ENCODE data around the gene MYRIP. TPM values are rescaled to one million over a fixed set of nuclear protein-coding genes. Genes with fewer than 3 reads are reported as not detected.

The MYRIP gene
- total and polyA plus RNA-seq, 10 of the 15 experiments (the other 5 are each of a cell fraction or from before 2014, with no cell fraction given), result 0.03 to 0.08 (median 0.04) TPM; not detected in 6

DNA sequence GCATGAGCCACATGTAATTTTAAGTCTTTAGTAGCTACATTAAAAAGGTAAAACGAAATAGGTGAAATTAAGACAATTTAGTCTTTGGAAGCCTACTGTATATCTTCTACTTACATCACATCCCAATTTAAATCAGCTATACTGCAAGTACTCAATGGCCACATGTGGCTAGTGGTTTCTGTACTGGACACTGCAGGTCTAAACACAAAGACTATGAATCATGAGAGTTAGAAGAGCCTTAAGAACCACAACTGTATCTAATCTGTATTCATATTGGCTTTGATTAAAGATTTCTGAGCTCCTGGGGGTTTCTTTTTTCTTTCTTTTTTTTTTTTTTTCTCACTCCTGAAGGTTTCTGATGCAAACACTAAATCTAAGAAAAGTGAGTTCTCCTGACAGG is 497.8 kb downstream of the MYRIP start (continued):
- TF ChIP-seq, protein P1, sequence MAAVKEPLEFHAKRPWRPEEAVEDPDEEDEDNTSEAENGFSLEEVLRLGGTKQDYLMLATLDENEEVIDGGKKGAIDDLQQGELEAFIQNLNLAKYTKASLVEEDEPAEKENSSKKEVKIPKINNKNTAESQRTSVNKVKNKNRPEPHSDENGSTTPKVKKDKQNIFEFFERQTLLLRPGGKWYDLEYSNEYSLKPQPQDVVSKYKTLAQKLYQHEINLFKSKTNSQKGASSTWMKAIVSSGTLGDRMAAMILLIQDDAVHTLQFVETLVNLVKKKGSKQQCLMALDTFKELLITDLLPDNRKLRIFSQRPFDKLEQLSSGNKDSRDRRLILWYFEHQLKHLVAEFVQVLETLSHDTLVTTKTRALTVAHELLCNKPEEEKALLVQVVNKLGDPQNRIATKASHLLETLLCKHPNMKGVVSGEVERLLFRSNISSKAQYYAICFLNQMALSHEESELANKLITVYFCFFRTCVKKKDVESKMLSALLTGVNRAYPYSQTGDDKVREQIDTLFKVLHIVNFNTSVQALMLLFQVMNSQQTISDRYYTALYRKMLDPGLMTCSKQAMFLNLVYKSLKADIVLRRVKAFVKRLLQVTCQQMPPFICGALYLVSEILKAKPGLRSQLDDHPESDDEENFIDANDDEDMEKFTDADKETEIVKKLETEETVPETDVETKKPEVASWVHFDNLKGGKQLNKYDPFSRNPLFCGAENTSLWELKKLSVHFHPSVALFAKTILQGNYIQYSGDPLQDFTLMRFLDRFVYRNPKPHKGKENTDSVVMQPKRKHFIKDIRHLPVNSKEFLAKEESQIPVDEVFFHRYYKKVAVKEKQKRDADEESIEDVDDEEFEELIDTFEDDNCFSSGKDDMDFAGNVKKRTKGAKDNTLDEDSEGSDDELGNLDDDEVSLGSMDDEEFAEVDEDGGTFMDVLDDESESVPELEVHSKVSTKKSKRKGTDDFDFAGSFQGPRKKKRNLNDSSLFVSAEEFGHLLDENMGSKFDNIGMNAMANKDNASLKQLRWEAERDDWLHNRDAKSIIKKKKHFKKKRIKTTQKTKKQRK (IDR thresholded peaks at IDR 0.05; ENCODE audit: low read depth, low read length), result no peak
- TF ChIP-seq ESRRA (IDR thresholded peaks at IDR 0.05; ENCODE audit: low read length) (no peak), GATAD2B (conservative IDR thresholded peaks at IDR 0.05; ENCODE audit: low read depth) (no peak)
- TF ChIP-seq, protein P2, sequence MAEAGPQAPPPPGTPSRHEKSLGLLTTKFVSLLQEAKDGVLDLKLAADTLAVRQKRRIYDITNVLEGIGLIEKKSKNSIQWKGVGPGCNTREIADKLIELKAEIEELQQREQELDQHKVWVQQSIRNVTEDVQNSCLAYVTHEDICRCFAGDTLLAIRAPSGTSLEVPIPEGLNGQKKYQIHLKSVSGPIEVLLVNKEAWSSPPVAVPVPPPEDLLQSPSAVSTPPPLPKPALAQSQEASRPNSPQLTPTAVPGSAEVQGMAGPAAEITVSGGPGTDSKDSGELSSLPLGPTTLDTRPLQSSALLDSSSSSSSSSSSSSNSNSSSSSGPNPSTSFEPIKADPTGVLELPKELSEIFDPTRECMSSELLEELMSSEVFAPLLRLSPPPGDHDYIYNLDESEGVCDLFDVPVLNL (IDR thresholded peaks at IDR 0.05; ENCODE audit: low read depth, low read length), result no peak

DNA sequence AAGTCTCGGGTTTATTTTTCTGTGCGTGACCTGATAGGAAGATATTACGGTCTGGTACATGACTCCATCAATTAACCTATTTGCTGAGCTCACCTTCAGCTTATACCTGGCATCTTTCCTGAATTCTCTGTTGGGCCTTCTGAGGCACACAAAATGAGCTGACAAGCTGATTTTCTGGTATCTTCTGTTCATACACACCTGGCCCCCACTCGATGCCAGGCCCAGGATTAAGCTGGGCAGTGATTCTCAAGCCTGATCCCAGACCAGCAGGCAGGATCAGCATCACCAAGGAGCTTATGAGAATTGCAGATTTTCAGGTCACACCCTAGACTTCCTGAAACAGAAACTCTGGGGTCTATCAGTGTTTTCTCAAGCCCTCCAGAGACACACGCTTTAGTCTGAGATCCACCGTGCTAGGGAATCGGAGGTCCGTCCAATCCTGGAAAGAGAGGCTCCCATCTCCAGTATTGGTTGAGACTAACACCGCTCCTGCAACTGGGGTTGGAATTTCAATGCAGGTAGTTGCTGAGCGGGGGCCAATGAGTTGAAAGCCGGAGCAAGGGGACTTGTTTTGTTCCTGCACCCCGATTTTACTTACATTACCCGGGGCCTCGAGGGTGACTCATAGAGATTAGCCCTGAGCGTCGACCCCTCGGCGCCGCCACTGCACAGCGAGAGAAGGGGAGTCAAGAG is 499.5 kb downstream of the MYRIP start:
- TSS peak; percentile 87 for BruUV-seq (replicated peaks)
- ATAC-seq (no peak; the same call in 2 of the 3 replicates), FAIRE-seq (no peak), DNase-seq (ENCODE audit: low read depth, low spot score) (no peak)
- no peaks in the 10 kb centered on the region for H3K9me3 ChIP-seq (replicated peaks; ENCODE audit: control insufficient read depth, insufficient read depth, low read length)
- peak overlapping the region; percentile 73; the same call in 1 of the 2 replicates for H3K9ac ChIP-seq (ENCODE audit: control insufficient read depth, insufficient read depth, low read length)
- in situ Hi-C loops (cut with MboI) (no loop called here), intact Hi-C loops (cut with micrococcal nuclease; ENCODE audit: unreplicated experiment) (no loop called here)
- 30% methylated on average over 20 of the region's 20 CpGs for WGBS (ENCODE audit: insufficient coverage, insufficient replicate concordance, low lambda C conversion rate, missing lambda C conversion rate)
- peaks cover 0 to 8% of the 10 kb centered on the region in 2 experiments; a peak in 2 of 4 replicates for H3K36me3 ChIP-seq (ENCODE audit: control insufficient read depth in 2 of 2, insufficient read depth in 2 of 2, low read length in 1 of 2)
- ChIA-PET POLR2A (interaction anchor here (0.7 to 1.2 kb wide), 4 partner anchors 117 to 148 kb away, joined by 3 to 5 read pairs (median 4); partner anchors contain the start of gene RPL14), SMC1A (ENCODE audit: uncharacterized antibody, unreplicated experiment) (interaction anchor here (1.1 to 2.7 kb wide), 7 partner anchors 8 to 143 kb away, joined by 3 to 16 read pairs (median 5); no protein-coding TSS in a partner anchor), RAD21 (ENCODE audit: unreplicated experiment) (interaction anchor here (3.3 kb wide), 1 partner anchor 118 kb away, joined by 17 read pairs; no protein-coding TSS in a partner anchor), CTCF (interaction anchor here (0.9 to 15.0 kb wide), 14 partner anchors 9 to 191 kb away, joined by 3 to 317 read pairs (median 3); no protein-coding TSS in a partner anchor)
- H3K27ac ChIP-seq (ENCODE audit: control insufficient read depth, insufficient read depth), result peak overlapping the region; percentile 52
- H3K4me3 ChIP-seq, result peak overlapping the region; percentile 77
- peak overlapping the region; percentile 87 for H2AFZ ChIP-seq (ENCODE audit: control insufficient read depth, low read depth, low read length)
- H3K4me1 ChIP-seq (ENCODE audit: control insufficient read depth, insufficient read depth, low read length), result no peaks in the 10 kb centered on the region
- no peaks in the 10 kb centered on the region for H3K27me3 ChIP-seq (replicated peaks in 1 of 2; ENCODE audit: control insufficient read depth in 2 of 2, insufficient read depth in 2 of 2, low read length in 1 of 2)
- H4K20me1 ChIP-seq (ENCODE audit: control insufficient read depth, insufficient read depth), result no peaks in the 10 kb centered on the region
- H3K4me2 ChIP-seq (ENCODE audit: control insufficient read depth, insufficient read depth), result peak overlapping the region; percentile 82
- H3K79me2 ChIP-seq (ENCODE audit: control insufficient read depth, insufficient read depth, low read length), result peaks cover 20% of the 10 kb centered on the region
- TF ChIP-seq CBX3 (IDR thresholded peaks at IDR 0.05; ENCODE audit: borderline replicate concordance, low read depth) (no peak), NFXL1 (IDR thresholded peaks at IDR 0.05; ENCODE audit: borderline replicate concordance) (no peak), NR2C2 (IDR thresholded peaks at IDR 0.05; ENCODE audit: borderline replicate concordance, control insufficient read depth, insufficient read length, low read depth) (no peak), JUND (IDR thresholded peaks at IDR 0.05; ENCODE audit: low read depth, low read length) (peak; percentile 50; the same call in 1 of the 2 replicates), PML (IDR thresholded peaks at IDR 0.05; ENCODE audit: low read length) (no peak), GATAD2B (conservative IDR thresholded peaks at IDR 0.05; ENCODE audit: low read depth) (no peak), MEF2A (IDR thresholded peaks at IDR 0.05; ENCODE audit: insufficient read depth, low read depth, low read length) (no peak), BACH1 (IDR thresholded peaks at IDR 0.05; ENCODE audit: borderline replicate concordance) (0 out of 2 replicates have a peak, but pooled peaks have one; percentile 34)
- TF ChIP-seq, protein P3, sequence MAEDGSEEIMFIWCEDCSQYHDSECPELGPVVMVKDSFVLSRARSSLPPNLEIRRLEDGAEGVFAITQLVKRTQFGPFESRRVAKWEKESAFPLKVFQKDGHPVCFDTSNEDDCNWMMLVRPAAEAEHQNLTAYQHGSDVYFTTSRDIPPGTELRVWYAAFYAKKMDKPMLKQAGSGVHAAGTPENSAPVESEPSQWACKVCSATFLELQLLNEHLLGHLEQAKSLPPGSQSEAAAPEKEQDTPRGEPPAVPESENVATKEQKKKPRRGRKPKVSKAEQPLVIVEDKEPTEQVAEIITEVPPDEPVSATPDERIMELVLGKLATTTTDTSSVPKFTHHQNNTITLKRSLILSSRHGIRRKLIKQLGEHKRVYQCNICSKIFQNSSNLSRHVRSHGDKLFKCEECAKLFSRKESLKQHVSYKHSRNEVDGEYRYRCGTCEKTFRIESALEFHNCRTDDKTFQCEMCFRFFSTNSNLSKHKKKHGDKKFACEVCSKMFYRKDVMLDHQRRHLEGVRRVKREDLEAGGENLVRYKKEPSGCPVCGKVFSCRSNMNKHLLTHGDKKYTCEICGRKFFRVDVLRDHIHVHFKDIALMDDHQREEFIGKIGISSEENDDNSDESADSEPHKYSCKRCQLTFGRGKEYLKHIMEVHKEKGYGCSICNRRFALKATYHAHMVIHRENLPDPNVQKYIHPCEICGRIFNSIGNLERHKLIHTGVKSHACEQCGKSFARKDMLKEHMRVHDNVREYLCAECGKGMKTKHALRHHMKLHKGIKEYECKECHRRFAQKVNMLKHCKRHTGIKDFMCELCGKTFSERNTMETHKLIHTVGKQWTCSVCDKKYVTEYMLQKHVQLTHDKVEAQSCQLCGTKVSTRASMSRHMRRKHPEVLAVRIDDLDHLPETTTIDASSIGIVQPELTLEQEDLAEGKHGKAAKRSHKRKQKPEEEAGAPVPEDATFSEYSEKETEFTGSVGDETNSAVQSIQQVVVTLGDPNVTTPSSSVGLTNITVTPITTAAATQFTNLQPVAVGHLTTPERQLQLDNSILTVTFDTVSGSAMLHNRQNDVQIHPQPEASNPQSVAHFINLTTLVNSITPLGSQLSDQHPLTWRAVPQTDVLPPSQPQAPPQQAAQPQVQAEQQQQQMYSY (CRISPR knock-in tag; IDR thresholded peaks at IDR 0.05), result no peak

All from GM12878 (cell line).